ENCODE data around the gene ZMYM4. TPM values are rescaled to one million over a fixed set of nuclear protein-coding genes. Genes with fewer than 3 reads are reported as not detected.

The ZMYM4 gene
- total RNA-seq (2022; extraction: Qiagen RNA extraction) = 9.4 to 13.1 TPM (median 11.4 TPM) in 5 replicates

DNA sequence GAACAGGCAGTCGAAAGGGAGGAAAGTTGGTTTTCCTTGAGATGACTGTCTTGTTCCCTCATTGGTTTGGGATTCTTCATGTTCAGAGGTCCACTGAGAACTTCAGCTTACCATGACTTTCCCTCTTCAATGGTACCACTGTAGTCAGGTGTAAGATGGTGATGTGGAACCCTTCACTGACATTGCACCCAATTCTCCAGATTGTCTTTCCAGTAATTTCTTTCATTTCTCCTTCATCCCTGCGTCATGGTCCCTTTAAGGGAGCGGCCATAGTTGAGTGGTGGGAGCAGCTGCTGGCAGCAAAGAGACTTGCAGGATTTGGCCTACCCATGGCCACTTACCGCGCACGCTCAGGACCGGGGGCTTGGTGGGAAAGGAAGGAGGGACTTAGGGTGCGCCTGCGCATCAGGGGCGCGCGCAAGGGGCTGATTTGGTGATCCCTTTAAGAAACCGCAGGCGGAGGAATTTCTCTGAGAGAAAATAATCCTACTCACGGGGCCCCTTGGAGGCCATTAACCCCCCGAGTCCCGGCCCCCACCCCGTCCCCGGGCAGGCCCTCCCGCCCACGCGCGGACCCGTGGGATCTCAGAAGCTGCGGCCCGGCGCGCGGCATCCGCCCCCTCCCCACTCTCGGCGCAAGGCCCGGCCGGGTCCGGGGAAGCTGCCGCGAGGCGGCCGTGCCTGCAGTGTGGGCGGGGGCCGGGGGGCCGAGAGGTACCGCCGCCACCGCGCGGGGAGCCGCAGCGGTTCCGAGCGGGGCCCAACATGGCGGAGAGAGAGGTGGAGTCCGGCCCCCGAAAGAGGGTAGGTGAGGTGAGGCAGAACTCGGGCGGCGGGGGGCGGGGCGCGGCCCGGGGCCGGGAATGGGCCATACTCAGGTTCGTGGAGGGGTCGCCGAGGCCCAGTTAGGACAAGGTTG is at the start of gene ZMYM4:
Gene ZMYM4, plus strand, starts transcription at position 428 of the 919 bp plus-strand sequence. Its CDS starts 338 bp downstream, at position 766.

Other genes with a start within 250 kb of the ZMYM4 start
- 4.4 to 5.2 TPM (median 5.0 TPM) in 5 replicates for gene ZMYM6, start 236.8 kb upstream of the ZMYM4 start, total RNA-seq (2022; extraction: Qiagen RNA extraction)
- 4.6 to 7.5 TPM (median 6.5 TPM) in 5 replicates for gene ZMYM1, start 189.3 kb upstream of the ZMYM4 start, total RNA-seq (2022; extraction: Qiagen RNA extraction)
- 181 to 331 TPM (median 193 TPM) in 5 replicates for gene SFPQ, start 75.6 kb upstream of the ZMYM4 start, total RNA-seq (2022; extraction: Qiagen RNA extraction)

Measured in A549 treated with CORT108297 at 1 μM for 4 hours (cell line).